ENCODE measurements around the gene FHDC1.

The FHDC1 gene

DNA sequence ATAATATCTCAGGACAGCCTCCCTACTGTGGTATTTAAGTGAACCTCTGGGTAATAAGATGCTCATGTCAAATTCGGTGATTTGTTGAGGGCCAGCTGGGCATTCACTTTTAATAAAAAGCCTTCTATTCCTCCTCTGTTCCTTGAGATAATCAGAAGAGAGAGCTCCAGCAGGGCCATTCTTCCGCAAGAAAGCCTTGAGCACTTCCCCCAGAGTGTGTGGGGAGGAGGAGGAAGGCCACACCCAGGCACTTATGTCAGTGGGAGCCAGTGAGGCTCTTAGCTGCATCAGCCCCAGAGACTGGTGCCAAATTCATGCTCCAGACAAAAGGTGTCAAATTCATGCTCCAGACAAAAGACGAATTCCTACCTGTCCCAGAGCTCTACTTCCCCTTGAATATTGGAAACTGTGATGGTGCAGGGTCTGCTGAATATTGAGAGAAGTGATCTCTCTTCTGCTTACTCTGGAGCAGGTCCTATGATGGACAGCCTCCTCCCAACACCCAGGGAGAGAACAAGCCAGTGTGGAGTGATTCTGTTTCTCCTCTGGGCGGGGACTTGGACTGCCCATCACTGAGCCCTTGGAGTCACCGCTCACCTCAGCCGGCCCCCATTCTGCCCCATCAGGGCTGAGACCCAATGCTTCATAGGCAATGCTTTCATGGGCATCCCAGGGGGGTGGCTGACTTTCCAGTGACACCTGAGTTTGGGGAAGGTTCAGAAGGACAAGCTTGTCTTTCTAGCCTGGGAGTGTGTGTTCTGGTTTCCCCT lies 68.1 kb downstream of the FHDC1 start:
- DNase-seq (ENCODE audit: low spot score) = no peak

DNA sequence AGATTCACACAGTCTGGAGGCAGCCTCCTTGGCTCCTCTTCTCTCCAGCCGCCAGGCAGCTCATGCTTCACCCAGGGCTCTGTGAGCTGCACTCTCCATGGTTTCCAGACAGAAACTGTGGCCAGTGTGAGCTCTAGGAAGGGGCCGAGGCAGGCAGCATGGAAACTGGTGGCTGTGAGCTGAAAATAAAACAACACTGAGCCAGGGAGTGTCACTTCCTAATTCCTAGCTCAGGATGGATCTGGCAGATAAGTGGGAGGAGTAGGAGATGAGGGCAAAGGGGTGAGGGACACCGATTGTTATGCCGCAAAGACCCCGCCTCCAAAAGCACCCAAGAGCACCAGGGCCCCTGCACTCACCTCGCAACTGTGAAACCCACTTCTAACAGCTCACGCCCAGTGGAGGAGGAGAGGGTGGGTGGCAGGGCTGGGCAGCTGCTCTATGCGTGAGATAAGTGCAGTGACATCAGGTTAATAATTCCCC lies 69.8 kb downstream of the FHDC1 start:
- no peak for DNase-seq (ENCODE audit: low spot score)

GRCh38 chr4:153008578-153009199 lies 72.6 kb downstream of the FHDC1 start:
- DNase-seq (ENCODE audit: low spot score) = no peak

DNA sequence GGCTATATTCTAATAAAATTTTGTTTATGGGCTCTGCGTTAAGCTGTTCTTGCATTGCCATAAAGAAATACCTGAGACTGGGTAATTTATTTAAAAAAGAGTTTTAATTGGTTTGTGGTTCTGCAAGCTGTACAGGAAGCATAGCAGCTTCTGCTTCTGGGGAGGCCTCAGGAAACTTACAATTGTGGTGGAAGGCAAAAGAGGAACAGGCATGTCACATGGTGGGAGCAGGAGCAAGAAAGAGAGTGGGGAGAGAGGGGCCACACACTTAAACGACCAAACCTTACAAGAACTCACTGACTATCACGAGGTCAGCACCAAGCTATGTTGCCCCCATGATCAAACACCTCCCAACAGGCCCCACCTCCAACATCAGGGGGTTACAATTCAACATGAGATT lies 74.0 kb downstream of the FHDC1 start:
- no peak for DNase-seq (ENCODE audit: low spot score)

GRCh38 chr4:153013202-153013977 lies 77.3 kb downstream of the FHDC1 start:
- DNase-seq (ENCODE audit: low spot score) = no peak

DNA sequence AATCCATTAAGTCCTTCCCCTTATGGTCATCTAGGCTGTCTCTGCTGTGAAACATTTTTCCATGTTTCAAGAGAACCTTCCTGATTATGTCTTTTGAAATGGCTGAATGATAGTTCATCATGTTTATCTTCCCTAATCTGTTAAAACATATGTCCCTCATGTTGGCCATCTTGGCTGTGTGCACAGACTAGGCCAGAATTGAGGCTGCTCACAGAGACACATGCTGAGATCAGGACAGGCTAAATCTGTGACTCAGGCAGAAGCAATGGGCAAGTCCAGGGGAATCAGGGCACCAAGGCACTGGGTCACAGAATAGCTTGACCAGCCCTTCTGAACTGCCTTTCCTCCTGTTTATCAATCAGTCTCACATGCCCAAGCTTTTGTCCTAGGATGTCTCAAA lies 78.3 kb downstream of the FHDC1 start:
- no peak for DNase-seq (ENCODE audit: low spot score)

DNA sequence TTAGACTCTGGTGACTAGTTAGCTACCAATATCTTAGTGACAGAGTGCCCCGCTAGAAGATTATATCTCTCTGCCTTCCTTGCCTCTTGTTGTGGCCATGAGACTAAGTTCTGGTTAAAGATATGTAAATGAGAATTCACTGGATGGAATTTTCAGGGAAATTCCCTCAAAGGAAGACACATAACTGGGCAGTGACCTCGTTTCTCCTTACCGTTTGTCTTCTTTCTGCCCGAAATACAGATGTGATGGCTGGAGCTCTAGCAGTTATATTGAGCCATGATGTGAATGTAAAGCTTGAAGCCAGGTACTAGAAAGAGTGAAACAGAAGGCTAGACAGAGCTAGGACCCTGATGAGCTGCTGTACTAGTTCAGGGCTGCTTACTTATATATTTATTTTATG lies 80.5 kb downstream of the FHDC1 start:
- no peak for DNase-seq (ENCODE audit: low spot score)

GRCh38 chr4:153018031-153018430 lies 81.9 kb downstream of the FHDC1 start:
- no peak for DNase-seq (ENCODE audit: low spot score)

- no peak for DNase-seq (ENCODE audit: low spot score)
Observed at GRCh38 chr4:153018684-153019083, 82.6 kb downstream of the FHDC1 start.

GRCh38 chr4:153019906-153020305 lies 83.8 kb downstream of the FHDC1 start:
- DNase-seq (ENCODE audit: low spot score) = no peak

DNA sequence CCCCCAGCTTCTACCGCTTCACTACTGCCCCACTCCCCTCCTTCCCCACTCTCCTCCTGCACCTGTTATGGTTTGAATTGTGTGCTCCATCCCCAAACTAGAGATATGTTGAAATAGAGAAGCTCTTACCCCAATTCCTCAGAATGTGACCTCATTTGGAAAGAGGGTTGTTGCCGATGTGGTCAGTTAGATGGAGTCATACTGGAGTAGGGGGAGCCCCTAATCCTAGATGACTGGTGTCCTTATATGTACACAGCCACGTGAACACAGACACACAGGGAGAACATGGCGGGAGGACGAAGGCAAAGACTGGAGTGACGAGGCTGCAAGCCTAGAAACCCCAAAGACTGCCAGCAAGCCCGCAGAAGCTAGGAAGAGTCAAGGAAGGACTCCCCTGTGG lies 84.3 kb downstream of the FHDC1 start:
- DNase-seq (ENCODE audit: low spot score) = no peak

DNA sequence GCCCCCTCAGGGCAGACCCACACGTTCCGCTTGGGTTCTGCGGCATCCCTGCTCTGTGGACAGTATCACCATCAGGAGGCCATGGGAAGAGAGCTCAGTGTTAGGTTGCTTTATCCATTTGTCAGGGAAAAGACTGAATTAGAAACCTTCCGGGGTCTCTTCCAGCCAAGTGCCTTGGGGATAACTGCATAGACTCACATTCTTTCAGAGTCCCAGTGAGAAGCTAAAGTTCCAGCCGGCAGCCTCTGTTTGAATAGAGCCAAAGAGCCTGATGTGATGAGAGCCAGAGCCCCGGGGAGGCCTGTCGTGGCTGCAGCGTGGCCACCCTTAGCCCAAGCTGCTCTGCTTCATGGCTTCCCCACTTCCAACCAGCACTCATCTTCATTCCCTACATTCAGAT lies 85.2 kb downstream of the FHDC1 start:
- no peak for DNase-seq (ENCODE audit: low spot score)

- no peak for DNase-seq (ENCODE audit: low spot score)
Observed at GRCh38 chr4:153022241-153022715, 86.2 kb downstream of the FHDC1 start.

GRCh38 chr4:153023139-153023538 lies 87.0 kb downstream of the FHDC1 start:
- no peak for DNase-seq (ENCODE audit: low spot score)

DNA sequence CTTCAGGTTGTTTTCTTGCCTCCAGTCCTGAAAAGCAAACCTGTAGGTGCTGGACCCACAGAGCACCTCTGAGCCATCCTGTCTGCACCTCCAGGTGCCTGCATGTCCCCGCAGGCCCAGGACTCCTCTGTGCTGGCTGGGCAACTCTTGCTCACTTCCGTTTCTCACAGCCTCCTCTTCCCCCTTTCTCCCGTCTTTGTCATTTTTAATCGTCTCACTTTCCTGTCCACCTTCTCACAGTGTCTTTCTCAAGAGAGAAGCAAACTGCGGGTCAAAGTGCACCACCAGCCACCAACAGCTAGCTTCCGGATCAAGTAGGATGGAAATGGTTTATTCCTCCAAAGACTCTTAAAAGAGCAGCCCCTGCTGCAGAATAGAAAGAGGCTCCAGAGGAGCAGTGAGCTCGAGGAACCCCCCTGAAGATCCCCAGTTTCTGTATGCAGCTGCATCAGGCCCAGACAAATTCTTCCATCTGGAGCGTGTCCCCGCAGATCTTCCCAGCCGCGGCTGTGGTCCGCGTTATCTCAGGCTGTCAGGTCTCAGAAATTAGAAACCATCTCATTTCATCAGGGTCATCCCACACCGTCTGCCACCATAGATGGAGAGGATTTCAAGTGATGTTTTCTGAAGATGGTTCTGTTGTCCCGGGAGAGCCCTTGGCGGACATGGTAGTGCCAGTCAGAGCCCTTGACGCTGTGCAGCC lies 87.7 kb downstream of the FHDC1 start:
- no peak for DNase-seq (ENCODE audit: low spot score)

DNA sequence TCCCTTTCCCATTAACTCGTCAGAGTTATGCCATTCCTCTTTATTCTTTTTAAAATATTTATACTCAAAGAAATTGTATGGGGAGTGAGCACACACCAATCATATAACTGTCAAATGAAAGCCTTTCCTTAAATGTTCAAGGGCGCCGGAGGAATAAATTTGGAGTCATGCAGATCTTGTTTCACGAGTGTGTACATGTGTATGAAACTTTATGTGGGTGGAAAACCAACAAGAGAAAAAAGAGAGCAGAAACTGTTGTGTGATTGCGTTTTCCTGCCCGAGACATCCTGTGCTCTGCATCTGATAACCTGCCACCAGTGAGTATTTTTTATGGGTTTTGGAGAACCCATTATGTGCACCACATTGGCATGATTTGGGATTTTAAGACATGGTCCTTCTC lies 88.3 kb downstream of the FHDC1 start:
- DNase-seq (ENCODE audit: low spot score) = no peak

DNA sequence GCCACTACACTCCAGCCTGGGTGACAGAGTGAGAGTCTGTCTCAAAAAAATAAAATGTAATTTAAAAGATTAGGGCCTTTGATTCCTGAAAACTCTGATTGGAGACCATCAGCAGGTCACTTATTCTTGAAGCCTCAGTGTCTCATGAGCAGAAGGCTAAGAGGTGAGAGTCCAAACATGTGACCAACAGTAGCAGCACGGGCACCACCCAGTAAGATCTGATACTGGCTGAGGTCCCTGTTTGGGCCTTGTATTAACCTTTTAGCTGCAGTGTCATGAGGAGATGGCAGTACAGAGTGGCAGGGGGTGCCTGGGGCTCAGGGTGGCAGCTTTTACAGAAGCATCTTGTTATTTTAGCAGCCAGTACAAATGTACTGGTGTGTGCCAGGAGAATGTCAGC lies 89.3 kb downstream of the FHDC1 start:
- DNase-seq (ENCODE audit: low spot score) = no peak

DNA sequence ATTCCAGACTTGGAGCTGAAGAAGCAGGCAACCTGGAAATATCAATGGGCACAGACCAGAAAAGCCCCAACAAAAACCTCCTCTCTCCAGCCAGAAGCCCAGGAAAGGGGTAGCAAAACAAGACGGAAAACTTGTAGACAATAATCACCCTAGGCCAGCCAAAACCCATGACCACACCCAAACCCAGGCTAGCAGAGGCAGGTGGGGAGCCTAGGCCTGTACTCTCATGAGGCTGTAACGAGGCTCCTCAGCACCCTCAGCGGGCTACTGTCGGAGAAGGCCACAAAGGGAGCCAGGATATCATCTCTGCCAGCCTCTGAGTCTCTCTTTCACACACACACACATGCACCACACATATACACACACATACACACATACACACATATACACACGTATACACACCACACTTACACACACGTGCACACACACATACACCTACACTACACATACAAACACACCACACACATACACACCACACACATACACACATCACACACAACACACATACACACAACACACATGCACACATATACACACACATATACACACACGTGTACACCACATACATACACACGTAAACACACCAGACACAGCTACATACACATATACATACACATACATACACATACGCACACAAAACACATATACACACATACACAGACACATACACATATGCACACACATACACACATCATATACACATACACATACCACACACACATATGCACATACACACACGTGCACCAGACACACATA lies 90.6 kb downstream of the FHDC1 start:
- DNase-seq (ENCODE audit: low spot score) = no peak

GRCh38 chr4:153027866-153028265 lies 91.7 kb downstream of the FHDC1 start:
- DNase-seq (ENCODE audit: low spot score) = no peak

- DNase-seq (ENCODE audit: low spot score) = no peak
Observed at GRCh38 chr4:153028535-153028934, 92.4 kb downstream of the FHDC1 start.
